ENCODE measurements around the gene CHST3. TPM values are rescaled to one million over a fixed set of nuclear protein-coding genes. Genes with fewer than 3 reads are reported as not detected.
"Not testable (repeated sequence)": the region's sequence is repeated elsewhere in the genome, so short reads cannot be mapped to it uniquely, and the experiment has no call there.

The CHST3 gene
- polyA plus RNA-seq, 2 donors = 2.6 to 3.2 TPM

GRCh38 chr10:71963351-71964097 is 671 bp upstream of the CHST3 start:
- 33 to 35% methylated on average over 42 of the region's 42 CpGs for WGBS, 2 donors
- Histone ChIP-seq H3K27ac (ENCODE audit: low read depth in 2 of 2, low read length in 1 of 2) (peak overlapping the region; percentile 88 to 94), H3K27me3 (ENCODE audit: control insufficient read depth in 1 of 2, insufficient read depth in 2 of 2, low read length in 2 of 2) (no peaks in the 10 kb centered on the region), H3K9me3 (ENCODE audit: control insufficient read depth in 2 of 2, insufficient read depth in 1 of 2, low read depth in 1 of 2, low read length in 1 of 2) (no peaks in the 10 kb centered on the region), H3K36me3 (ENCODE audit: control insufficient read depth in 2 of 2, insufficient read depth in 2 of 2, low read length in 1 of 2) (no peaks in the 10 kb centered on the region), H3K4me3 (ENCODE audit: low read depth in 1 of 2, low read length in 2 of 2) (peak overlapping the region; percentile 69 to 83), H3K4me1 (ENCODE audit: control insufficient read depth in 2 of 2, insufficient read depth in 2 of 2, low read length in 1 of 2) (peaks cover 4 to 17% of the 10 kb centered on the region in 2 donors)

GRCh38 chr10:71964743-71965515 is 734 bp downstream of the CHST3 start:
- no peaks in the 10 kb centered on the region for H3K9me3 ChIP-seq (ENCODE audit: control insufficient read depth in 2 of 2, insufficient read depth in 1 of 2, low read depth in 1 of 2, low read length in 1 of 2)
- H3K4me3 ChIP-seq (ENCODE audit: low read depth in 1 of 2, low read length in 2 of 2) = peak overlapping the region; percentile 69 to 83
- no peaks in the 10 kb centered on the region for H3K27me3 ChIP-seq (ENCODE audit: control insufficient read depth in 1 of 2, insufficient read depth in 2 of 2, low read length in 2 of 2)
- peaks cover 4 to 20% of the 10 kb centered on the region in 2 donors for H3K4me1 ChIP-seq (ENCODE audit: control insufficient read depth in 2 of 2, insufficient read depth in 2 of 2, low read length in 1 of 2)
- 3 to 5% methylated on average over 48 of the region's 48 CpGs for WGBS, 2 donors
- H3K27ac ChIP-seq (ENCODE audit: low read depth in 2 of 2, low read length in 1 of 2) = peak overlapping the region; percentile 88 to 94
- no peaks in the 10 kb centered on the region for H3K36me3 ChIP-seq (ENCODE audit: control insufficient read depth in 2 of 2, insufficient read depth in 2 of 2, low read length in 1 of 2)

GRCh38 chr10:71965623-71966022 is 1.4 kb downstream of the CHST3 start:
- peaks cover 4 to 20% of the 10 kb centered on the region in 2 donors for H3K4me1 ChIP-seq (ENCODE audit: control insufficient read depth in 2 of 2, insufficient read depth in 2 of 2, low read length in 1 of 2)
- no peaks in the 10 kb centered on the region for H3K27me3 ChIP-seq (ENCODE audit: control insufficient read depth in 1 of 2, insufficient read depth in 2 of 2, low read length in 2 of 2)
- H3K27ac ChIP-seq (ENCODE audit: low read depth in 2 of 2, low read length in 1 of 2) = peak overlapping the region; percentile 88 to 94
- 24 to 55% methylated on average over 4 of the region's 4 CpGs for WGBS, 2 donors
- no peaks in the 10 kb centered on the region for H3K36me3 ChIP-seq (ENCODE audit: control insufficient read depth in 2 of 2, insufficient read depth in 2 of 2, low read length in 1 of 2)
- peak overlapping the region; percentile 69 to 83 for H3K4me3 ChIP-seq (ENCODE audit: low read depth in 1 of 2, low read length in 2 of 2)
- no peaks in the 10 kb centered on the region for H3K9me3 ChIP-seq (ENCODE audit: control insufficient read depth in 2 of 2, insufficient read depth in 1 of 2, low read depth in 1 of 2, low read length in 1 of 2)

- peaks cover 4 to 24% of the 10 kb centered on the region in 2 donors for H3K4me1 ChIP-seq (ENCODE audit: control insufficient read depth in 2 of 2, insufficient read depth in 2 of 2, low read length in 1 of 2)
- H3K27me3 ChIP-seq (ENCODE audit: control insufficient read depth in 1 of 2, insufficient read depth in 2 of 2, low read length in 2 of 2) = no peaks in the 10 kb centered on the region
- H3K9me3 ChIP-seq (ENCODE audit: control insufficient read depth in 2 of 2, insufficient read depth in 1 of 2, low read depth in 1 of 2, low read length in 1 of 2) = no peaks in the 10 kb centered on the region
- no peaks in the 10 kb centered on the region for H3K36me3 ChIP-seq (ENCODE audit: control insufficient read depth in 2 of 2, insufficient read depth in 2 of 2, low read length in 1 of 2)
- 51 to 74% methylated on average over 6 of the region's 6 CpGs for WGBS, 2 donors
- peak overlapping the region; percentile 88 to 94 for H3K27ac ChIP-seq (ENCODE audit: low read depth in 2 of 2, low read length in 1 of 2)
- peak overlapping the region; percentile 69 to 83 for H3K4me3 ChIP-seq (ENCODE audit: low read depth in 1 of 2, low read length in 2 of 2)
Measured at GRCh38 chr10:71966046-71967004, 2.1 kb downstream of the CHST3 start.

DNA sequence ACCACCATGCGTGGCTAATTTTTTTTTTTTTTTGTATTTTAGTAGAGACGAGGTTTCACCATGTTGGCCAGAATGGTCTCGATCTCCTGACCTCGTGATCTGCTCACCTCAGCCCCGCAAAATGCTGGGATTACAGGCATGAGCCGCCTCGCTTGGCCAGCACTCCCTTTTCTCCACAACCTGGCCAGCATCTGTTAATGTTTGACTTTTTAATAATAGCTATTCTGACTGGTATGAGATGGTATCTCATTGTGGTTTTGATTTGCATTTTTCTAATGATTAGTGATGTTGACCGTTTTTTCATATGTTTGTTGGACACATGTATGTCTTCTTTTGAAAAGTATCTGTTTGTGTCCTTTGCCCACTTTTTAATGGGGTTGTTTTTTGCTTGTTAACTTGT is 3.8 kb downstream of the CHST3 start:
- not testable (repeated sequence) for H3K27ac ChIP-seq (ENCODE audit: low read depth in 2 of 2, low read length in 1 of 2); H3K4me3 ChIP-seq (ENCODE audit: low read depth in 1 of 2, low read length in 2 of 2); H3K9me3 ChIP-seq (ENCODE audit: control insufficient read depth in 2 of 2, insufficient read depth in 1 of 2, low read depth in 1 of 2, low read length in 1 of 2); H3K27me3 ChIP-seq (ENCODE audit: control insufficient read depth in 1 of 2, insufficient read depth in 2 of 2, low read length in 2 of 2); H3K36me3 ChIP-seq (ENCODE audit: control insufficient read depth in 2 of 2, insufficient read depth in 2 of 2, low read length in 1 of 2)
- 58 to 80% methylated on average over 8 of the region's 8 CpGs for WGBS, 2 donors
- H3K4me1 ChIP-seq (ENCODE audit: control insufficient read depth in 2 of 2, insufficient read depth in 2 of 2, low read length in 1 of 2) = peaks cover 9 to 37% of the 10 kb centered on the region in 2 donors

DNA sequence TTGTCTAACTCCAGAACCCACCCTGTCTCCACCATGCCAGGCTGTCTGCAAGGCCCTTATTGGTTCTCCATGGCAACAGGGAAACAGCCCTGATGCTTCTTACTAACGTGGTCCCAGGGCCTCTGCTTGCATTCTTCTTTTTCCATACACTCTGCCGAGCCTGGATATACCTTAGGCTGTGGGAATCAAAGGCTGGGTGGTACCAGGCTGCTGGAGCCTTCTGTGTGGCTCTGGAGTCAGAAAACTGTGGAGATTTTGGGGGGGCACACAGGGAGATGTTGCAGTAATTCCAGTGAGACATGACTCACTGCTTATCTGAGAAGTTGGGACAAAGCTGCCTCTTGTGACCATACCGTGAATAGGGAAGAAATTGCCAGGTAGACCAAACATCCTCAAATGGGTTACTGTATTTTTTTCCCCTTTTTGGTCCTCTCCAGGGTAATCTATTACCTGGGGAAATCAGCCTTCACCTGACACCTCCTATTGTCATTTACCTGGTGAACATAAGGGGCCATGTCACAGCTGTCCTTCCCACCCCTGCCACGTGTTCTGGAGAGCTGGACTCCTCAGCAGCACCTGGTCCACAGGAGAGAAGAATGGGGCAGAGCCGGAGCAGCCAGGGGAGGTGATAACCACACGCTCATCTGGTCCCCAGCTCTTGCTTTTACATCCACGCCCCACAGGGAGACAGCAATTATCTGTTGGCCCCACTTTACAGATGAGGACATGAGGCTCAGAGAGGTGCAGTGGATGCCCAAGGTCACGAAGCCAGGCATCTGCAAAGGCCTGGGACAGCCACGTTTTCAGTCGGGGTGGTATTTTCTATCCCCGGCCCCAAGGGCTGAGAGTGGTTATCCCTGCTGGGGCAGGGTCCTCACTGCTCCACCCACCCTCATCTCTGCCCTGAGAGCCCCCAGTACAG is 4.6 kb downstream of the CHST3 start:
- H3K4me1 ChIP-seq (ENCODE audit: control insufficient read depth in 2 of 2, insufficient read depth in 2 of 2, low read length in 1 of 2) = peaks cover 11 to 40% of the 10 kb centered on the region in 2 donors
- no peaks in the 10 kb centered on the region for H3K27me3 ChIP-seq (ENCODE audit: control insufficient read depth in 1 of 2, insufficient read depth in 2 of 2, low read length in 2 of 2)
- H3K36me3 ChIP-seq (ENCODE audit: control insufficient read depth in 2 of 2, insufficient read depth in 2 of 2, low read length in 1 of 2) = no peaks in the 10 kb centered on the region
- H3K4me3 ChIP-seq (ENCODE audit: low read depth in 1 of 2, low read length in 2 of 2) = no peak overlapping the region
- WGBS, 2 donors = 58 to 61% methylated on average over 11 of the region's 11 CpGs
- H3K9me3 ChIP-seq (ENCODE audit: control insufficient read depth in 2 of 2, insufficient read depth in 1 of 2, low read depth in 1 of 2, low read length in 1 of 2) = no peaks in the 10 kb centered on the region
- H3K27ac ChIP-seq (ENCODE audit: low read depth in 2 of 2, low read length in 1 of 2) = peak overlapping the region in 1 of 2 donors; percentile 26

DNA sequence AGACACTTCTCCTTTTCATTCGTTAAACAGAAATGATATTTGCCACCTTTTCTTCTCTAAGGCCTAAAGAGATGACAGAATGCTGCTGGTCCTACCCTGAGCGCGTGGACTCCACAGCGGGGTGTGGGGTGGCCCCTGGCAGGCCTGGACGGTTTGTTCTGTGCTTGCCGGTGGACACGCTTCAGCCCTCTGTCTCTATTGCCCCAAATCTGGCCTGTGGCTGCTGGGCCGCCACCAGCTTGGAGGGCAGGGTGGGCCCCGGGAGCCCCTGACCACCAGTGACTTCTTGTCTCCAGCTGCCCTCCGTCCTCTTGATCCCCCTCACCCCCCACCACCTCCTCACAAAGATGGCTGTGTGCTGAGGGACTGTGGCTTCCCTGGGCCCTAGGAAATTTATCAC is 5.7 kb downstream of the CHST3 start:
- 68 to 69% methylated on average over 9 to 10 of the region's 10 CpGs for WGBS, 2 donors
- H3K4me1 ChIP-seq (ENCODE audit: control insufficient read depth in 2 of 2, insufficient read depth in 2 of 2, low read length in 1 of 2) = peaks cover 20 to 46% of the 10 kb centered on the region in 2 donors

DNA sequence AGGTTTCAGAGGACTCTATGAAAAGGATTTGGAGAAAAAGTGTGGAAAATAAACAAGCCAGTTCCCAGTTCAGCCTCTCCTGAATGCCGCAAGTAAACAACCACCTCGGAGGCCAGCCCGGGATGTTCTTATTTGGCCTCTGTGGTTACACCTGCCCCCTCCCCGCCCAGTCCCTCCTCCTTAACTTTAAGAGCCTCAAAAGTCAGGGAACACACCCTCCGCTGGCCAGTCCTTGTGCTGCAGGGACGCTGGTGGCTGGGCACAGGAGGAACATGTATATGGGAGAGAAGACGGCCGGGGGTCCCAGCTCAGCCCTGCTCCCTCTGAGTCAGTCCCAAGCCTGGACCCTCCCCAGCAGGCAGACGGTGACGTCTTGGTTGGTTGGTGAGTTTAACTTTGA is 6.1 kb downstream of the CHST3 start:
- Histone ChIP-seq H3K4me3 (ENCODE audit: low read depth in 1 of 2, low read length in 2 of 2) (no peak overlapping the region), H3K27ac (ENCODE audit: low read depth in 2 of 2, low read length in 1 of 2) (peak overlapping the region in 1 of 2 donors; percentile 75), H3K36me3 (ENCODE audit: control insufficient read depth in 2 of 2, insufficient read depth in 2 of 2, low read length in 1 of 2) (no peaks in the 10 kb centered on the region), H3K4me1 (ENCODE audit: control insufficient read depth in 2 of 2, insufficient read depth in 2 of 2, low read length in 1 of 2) (peaks cover 20 to 44% of the 10 kb centered on the region in 2 donors), H3K9me3 (ENCODE audit: control insufficient read depth in 2 of 2, insufficient read depth in 1 of 2, low read depth in 1 of 2, low read length in 1 of 2) (no peaks in the 10 kb centered on the region), H3K27me3 (ENCODE audit: control insufficient read depth in 1 of 2, insufficient read depth in 2 of 2, low read length in 2 of 2) (no peaks in the 10 kb centered on the region)
- WGBS, 2 donors = 37 to 53% methylated on average over 10 of the region's 10 CpGs

More for the DNA sequence above, 5.7 kb downstream of the CHST3 start:
- Histone ChIP-seq H3K27me3 (ENCODE audit: control insufficient read depth in 1 of 2, insufficient read depth in 2 of 2, low read length in 2 of 2) (no peaks in the 10 kb centered on the region), H3K27ac (ENCODE audit: low read depth in 2 of 2, low read length in 1 of 2) (peak overlapping the region in 1 of 2 donors; percentile 75), H3K9me3 (ENCODE audit: control insufficient read depth in 2 of 2, insufficient read depth in 1 of 2, low read depth in 1 of 2, low read length in 1 of 2) (no peaks in the 10 kb centered on the region), H3K36me3 (ENCODE audit: control insufficient read depth in 2 of 2, insufficient read depth in 2 of 2, low read length in 1 of 2) (no peaks in the 10 kb centered on the region), H3K4me3 (ENCODE audit: low read depth in 1 of 2, low read length in 2 of 2) (no peak overlapping the region)

All from esophagus (tissue), 2 donors.